Measurements from ENCODE around the gene TFPI2. TPM values are rescaled to one million over a fixed set of nuclear protein-coding genes. Genes with fewer than 3 reads are reported as not detected.
A peak's percentile ranks its signal among the peaks of the same experiment; 100 is the strongest.
"Not testable (repeated sequence)": the region's sequence is repeated elsewhere in the genome, so short reads cannot be mapped to it uniquely, and the experiment has no call there.

TFPI2 gene
- total RNA-seq, 1 donor from 2014 or later, result 14.1 TPM

DNA sequence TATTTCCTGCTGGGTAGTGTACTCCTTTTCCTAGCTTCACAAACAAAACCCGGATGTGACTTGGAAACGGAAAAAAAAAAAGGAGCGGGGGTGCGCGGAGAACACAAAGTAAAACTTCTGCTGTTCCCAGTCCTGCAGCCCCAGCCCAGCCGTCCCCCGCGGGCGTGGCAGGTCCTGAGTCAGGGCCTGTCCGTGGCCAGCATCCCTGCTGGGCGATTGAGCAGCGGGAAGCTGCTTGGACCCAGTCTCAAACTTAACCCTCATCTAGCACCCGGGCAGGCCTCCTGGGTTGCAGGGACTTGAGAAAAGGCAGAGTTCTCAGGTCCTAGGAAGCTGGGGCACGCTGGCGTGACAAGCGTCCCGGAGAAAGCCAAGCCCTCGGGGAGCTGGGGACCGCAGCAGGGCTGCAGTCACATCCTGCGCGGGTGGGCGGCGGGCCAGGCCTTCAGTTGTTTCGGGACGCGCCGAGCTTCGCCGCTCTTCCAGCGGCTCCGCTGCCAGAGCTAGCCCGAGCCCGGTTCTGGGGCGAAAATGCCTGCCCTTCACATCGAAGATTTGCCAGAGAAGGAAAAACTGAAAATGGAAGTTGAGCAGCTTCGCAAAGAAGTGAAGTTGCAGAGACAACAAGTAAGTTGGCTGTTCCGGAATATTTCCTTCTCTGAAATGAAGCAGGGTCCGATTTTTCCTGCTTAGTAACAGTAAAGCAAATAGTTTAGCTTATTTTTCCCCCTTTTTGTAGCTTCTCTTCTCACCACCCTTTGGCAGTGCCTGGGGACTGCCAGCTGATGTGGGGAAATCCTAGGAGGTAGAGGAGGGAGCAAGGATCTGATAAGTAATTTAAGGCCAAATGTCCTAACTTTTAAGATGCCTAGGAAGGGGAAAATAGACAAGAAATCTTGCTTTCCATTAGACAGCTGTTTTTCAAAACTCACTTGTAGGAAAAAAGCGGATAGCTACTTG lies 31.3 kb upstream of the TFPI2 start, which contains the start of gene GNG11:
Gene GNG11, plus strand, starts transcription at position 129 of the 960 bp plus-strand sequence. Its CDS starts 403 bp downstream, at position 532.
- H3K9me3 Mint-ChIP-seq (ENCODE audit: low read depth), result no peaks in the 10 kb centered on the region
- no peaks in the 10 kb centered on the region for H3K27me3 Mint-ChIP-seq (ENCODE audit: low read depth)
- TF ChIP-seq, protein P1, sequence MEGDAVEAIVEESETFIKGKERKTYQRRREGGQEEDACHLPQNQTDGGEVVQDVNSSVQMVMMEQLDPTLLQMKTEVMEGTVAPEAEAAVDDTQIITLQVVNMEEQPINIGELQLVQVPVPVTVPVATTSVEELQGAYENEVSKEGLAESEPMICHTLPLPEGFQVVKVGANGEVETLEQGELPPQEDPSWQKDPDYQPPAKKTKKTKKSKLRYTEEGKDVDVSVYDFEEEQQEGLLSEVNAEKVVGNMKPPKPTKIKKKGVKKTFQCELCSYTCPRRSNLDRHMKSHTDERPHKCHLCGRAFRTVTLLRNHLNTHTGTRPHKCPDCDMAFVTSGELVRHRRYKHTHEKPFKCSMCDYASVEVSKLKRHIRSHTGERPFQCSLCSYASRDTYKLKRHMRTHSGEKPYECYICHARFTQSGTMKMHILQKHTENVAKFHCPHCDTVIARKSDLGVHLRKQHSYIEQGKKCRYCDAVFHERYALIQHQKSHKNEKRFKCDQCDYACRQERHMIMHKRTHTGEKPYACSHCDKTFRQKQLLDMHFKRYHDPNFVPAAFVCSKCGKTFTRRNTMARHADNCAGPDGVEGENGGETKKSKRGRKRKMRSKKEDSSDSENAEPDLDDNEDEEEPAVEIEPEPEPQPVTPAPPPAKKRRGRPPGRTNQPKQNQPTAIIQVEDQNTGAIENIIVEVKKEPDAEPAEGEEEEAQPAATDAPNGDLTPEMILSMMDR (IDR thresholded peaks at IDR 0.05), result peak; percentile 17
- peak within 1 kb of the TSS; percentile 89 for H3K4me3 Mint-ChIP-seq (ENCODE audit: unreplicated experiment)
- peaks cover 36% of the 10 kb centered on the region for H3K4me1 Mint-ChIP-seq (ENCODE audit: low read depth)
- peak within 1 kb of the TSS; percentile 97 for H3K27ac Mint-ChIP-seq (ENCODE audit: unreplicated experiment)
- DNase-seq (ENCODE audit: low spot score), result peak; percentile 92
- peaks cover 7% of the 10 kb centered on the region for H3K36me3 Mint-ChIP-seq (ENCODE audit: low read depth)

DNA sequence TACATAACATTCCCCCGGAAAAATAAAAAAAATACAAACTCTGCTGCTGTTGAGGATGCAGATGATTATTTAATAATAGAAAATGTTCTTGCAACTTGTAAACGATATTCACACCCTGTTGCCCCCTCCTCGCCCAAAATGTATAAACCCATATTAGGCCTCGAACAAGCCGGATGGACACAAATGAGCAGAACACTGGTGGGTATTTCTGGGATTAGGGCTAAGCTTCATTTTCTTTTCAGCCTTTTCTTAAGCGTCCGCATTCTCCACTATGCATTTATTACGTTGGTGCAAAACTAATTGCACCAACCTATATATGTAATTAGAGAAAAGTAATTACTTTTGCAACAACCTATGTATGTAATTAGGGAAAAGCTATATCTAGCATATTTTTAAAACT lies 30.6 kb upstream of the TFPI2 start:
- no peak for DNase-seq (ENCODE audit: low spot score)
- Mint-ChIP-seq H3K4me3 (ENCODE audit: unreplicated experiment) (peak overlapping the region; percentile 89), H3K27ac (ENCODE audit: unreplicated experiment) (peak overlapping the region; percentile 97), H3K9me3 (ENCODE audit: low read depth) (no peaks in the 10 kb centered on the region), H3K27me3 (ENCODE audit: low read depth) (no peaks in the 10 kb centered on the region), H3K4me1 (ENCODE audit: low read depth) (peaks cover 36% of the 10 kb centered on the region), H3K36me3 (ENCODE audit: low read depth) (peaks cover 1% of the 10 kb centered on the region)
- TF ChIP-seq, protein P1 (IDR thresholded peaks at IDR 0.05), result no peak

- Mint-ChIP-seq H3K36me3 (ENCODE audit: low read depth) (peaks cover 1% of the 10 kb centered on the region), H3K4me3 (ENCODE audit: unreplicated experiment) (peak overlapping the region; percentile 89), H3K4me1 (ENCODE audit: low read depth) (peaks cover 36% of the 10 kb centered on the region), H3K27ac (ENCODE audit: unreplicated experiment) (peak overlapping the region; percentile 97), H3K9me3 (ENCODE audit: low read depth) (no peaks in the 10 kb centered on the region), H3K27me3 (ENCODE audit: low read depth) (no peaks in the 10 kb centered on the region)
- TF ChIP-seq, protein P1 (IDR thresholded peaks at IDR 0.05), result no peak
- DNase-seq (ENCODE audit: low spot score), result no peak
Measured at GRCh38 chr7:93920496-93921182, 30.1 kb upstream of the TFPI2 start.

GRCh38 chr7:93916315-93916714 lies 25.8 kb upstream of the TFPI2 start:
- H3K27ac Mint-ChIP-seq (ENCODE audit: unreplicated experiment), result not testable (repeated sequence)
- H3K4me1 Mint-ChIP-seq (ENCODE audit: low read depth), result peaks cover 23% of the 10 kb centered on the region

DNA sequence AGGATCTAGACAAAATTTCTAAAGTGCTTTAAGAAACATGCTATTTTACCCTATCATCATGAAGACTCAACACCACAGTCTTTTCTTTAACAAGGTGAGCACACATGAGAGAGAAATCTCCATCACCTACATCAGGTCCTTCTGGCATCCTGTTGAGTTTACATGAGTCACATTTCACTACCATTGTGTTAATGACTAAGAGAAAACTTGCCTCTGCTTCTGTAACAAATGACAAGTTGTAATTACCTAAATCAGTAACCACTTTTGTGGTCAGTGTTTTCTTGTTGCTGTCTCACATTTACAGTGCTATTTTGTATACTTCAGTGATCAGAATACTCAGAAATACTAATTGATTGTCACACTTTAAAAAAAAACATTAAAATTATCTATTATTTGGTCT lies 25.3 kb upstream of the TFPI2 start:
- not testable (repeated sequence) for H3K36me3 Mint-ChIP-seq (ENCODE audit: low read depth); H3K27ac Mint-ChIP-seq (ENCODE audit: unreplicated experiment); DNase-seq (ENCODE audit: low spot score); H3K27me3 Mint-ChIP-seq (ENCODE audit: low read depth); H3K9me3 Mint-ChIP-seq (ENCODE audit: low read depth); H3K4me3 Mint-ChIP-seq (ENCODE audit: unreplicated experiment)
- H3K4me1 Mint-ChIP-seq (ENCODE audit: low read depth), result peaks cover 18% of the 10 kb centered on the region

More at GRCh38 chr7:93916315-93916714, 25.8 kb upstream of the TFPI2 start:
- not testable (repeated sequence) for H3K36me3 Mint-ChIP-seq (ENCODE audit: low read depth); H3K27me3 Mint-ChIP-seq (ENCODE audit: low read depth); H3K9me3 Mint-ChIP-seq (ENCODE audit: low read depth); H3K4me3 Mint-ChIP-seq (ENCODE audit: unreplicated experiment); DNase-seq (ENCODE audit: low spot score)

GRCh38 chr7:93915206-93915842 lies 24.8 kb upstream of the TFPI2 start:
- H3K36me3 Mint-ChIP-seq (ENCODE audit: low read depth); DNase-seq (ENCODE audit: low spot score); H3K4me3 Mint-ChIP-seq (ENCODE audit: unreplicated experiment); H3K9me3 Mint-ChIP-seq (ENCODE audit: low read depth); H3K27ac Mint-ChIP-seq (ENCODE audit: unreplicated experiment); H3K27me3 Mint-ChIP-seq (ENCODE audit: low read depth): not testable (repeated sequence)
- peaks cover 18% of the 10 kb centered on the region for H3K4me1 Mint-ChIP-seq (ENCODE audit: low read depth)
